Medulla oblongata (tissue), 1 donor: ENCODE measurements around the gene TEKT1.
"Not testable (repeated sequence)": the region's sequence is repeated elsewhere in the genome, so short reads cannot be mapped to it uniquely, and the experiment has no call there.

Source experiments
- DNase-seq: peaks from one replicate; pipeline ENCODE4 v3.0.0-alpha.2; 2015; ENCODE audit errors: extremely low spot score

TEKT1 gene

DNA sequence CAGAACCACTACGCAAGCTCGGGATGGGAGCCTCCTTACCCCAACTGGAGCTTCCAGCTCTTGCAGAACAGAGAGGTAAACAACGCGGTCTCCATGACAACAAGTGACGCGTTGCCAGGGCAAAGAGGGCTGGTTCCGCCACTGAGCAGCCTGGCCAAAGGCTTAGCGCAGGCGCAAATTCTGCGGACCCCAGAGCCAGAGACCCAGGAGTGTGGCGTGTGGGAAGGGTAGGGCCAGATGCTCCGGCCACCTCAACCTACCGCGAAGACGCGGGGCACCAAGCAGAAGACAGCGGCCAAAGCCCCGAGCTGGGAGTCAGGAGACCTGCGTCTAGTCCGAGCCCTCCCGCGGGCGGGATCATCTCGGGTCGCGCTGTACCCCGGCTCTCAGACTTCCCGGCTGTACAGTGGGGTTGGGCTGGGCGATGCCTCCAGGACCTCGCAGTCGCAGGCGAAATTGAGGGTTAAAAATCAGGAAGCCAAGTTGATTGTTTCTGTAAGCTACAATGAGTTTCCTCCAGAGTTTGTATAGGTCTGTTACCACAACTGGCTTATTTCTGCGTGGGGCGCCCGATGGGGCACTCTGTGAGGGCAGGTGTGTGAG, at the start of gene TEKT1:
Gene TEKT1, minus strand, starts transcription at position 69 of the 603 bp plus-strand sequence. CDS start 1,353 bp downstream, outside the sequence.
- DNase-seq, result peak; percentile 76

DNA sequence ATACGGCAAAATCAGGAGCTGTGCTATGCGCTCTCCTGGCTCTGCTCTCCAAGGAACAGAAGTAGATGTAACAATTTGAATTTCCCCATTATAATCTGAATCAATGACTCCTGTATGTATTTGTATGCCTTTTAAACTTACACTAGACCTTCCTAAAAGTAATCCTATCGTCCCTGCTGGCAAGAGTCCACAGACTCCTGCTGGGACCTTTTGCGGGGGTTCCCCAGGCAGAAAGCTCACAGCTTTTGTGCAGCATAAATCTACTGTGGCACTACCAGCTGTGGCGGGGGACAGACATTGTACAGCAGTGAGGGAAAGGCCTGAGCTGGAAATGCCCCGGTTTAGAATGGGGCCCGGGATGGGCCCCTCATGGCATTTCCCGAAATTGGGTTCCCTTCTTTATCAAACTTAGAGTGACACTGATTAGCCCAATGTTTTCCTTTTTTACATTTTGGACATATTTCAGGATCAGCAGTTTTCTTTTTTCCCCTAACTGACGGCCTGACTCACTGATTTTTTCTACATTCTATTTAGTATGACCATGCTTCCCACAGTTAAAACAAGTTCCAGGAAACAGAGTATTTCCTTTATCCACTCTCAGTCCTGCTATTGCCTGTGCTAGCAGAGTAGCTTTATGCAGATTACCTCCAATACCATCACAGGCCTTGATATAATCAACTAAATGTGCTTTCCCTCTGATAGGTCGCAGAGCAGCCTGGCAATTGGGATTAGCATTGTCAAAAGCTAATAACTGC, 47.9 kb upstream of the TEKT1 start:
- DNase-seq, result not testable (repeated sequence)

DNA sequence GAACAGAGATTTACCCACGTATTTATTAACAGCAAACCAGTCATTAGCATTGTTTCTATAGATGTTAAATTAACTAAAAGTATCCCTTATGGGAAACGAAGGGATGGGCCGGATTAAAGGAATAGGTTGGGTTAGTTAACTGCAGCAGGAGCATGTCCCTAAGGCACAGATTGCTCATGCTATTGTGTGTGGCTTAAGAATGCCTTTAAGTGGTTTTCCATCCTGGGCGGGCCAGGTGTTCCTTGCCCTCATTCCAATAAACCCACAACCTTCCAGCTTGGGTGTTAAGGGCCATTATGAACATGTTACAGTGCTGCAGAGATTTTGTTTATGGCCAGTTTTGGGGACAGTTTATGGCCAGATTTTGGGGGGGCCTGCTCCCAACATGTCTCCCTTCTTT, 43.7 kb upstream of the TEKT1 start:
- DNase-seq, result not testable (repeated sequence)

DNA sequence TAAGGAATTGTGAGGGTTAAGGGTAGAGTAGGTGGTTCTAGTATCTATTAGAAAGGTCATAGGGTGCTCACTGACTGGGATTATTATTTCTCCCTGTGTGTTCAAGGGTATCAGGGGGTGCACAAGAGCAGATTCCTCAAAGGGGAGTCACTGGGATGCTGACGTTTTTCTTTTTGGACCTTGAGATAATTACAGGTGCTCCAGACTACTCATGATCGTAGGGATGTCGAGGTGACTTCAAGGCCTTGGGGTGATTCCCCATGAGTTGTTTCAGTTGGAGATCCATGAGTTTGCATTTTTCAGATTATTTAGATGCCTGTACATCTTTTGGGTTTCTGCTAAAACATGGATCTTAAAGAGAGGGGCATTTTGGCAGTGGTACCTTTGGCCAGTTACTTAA, 41.4 kb upstream of the TEKT1 start:
- DNase-seq, result no peak

DNA sequence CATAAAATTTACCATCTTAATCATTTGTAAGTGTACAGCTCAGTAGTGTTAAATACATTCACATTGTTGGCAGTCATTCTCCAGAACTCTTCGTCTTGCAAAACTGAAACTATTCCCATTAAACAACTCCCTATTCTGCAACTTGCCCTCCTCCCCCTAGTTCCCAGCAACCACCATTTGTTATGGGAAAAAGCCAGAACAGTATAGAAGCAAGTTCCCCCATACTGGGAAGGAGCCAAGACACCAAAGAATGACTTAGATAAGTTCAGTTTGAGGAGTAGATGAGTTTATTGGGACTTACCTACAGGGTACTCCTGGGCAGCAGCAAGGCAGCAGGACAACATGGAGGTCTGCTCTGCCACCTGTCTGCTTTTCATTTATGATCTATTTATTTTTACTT, 39.3 kb upstream of the TEKT1 start:
- no peak for DNase-seq

DNA sequence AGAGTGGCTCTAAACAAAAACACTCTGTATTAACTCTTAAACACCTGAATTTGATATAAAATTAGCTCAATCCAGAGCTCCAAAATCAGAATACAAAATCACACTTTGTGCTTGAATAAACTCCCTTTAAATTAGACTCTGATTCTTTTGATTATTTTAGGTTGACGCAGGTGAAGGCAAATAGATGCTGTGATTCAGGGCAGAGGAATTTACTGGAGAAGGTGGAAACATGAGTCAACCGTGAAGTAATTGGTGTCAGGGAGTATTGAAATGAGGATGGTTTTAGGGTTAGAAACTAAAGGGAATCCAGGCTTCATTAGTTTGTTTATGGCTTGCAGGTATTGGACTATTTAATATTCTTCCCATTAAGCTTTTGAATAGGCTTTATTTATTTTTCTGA, 37.1 kb upstream of the TEKT1 start:
- no peak for DNase-seq

DNA sequence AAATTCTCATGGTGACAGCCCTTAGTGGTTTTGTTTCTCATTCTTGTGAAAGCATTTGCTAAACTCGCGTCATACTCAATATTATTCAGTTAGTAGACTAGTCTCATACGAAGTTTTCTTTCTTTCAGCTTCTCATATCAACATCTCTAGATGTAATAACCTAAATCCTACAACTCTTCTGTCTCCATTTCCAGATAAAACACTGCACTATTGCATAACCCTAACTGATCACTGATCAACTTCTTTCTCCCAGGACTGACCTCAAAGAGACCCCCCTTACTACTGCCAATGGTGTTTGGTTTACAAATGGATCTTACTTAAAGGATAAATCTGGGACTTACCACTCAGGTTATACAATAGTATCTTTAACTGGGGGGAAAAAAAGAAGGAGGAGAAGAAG, 36.3 kb upstream of the TEKT1 start:
- no peak for DNase-seq

DNA sequence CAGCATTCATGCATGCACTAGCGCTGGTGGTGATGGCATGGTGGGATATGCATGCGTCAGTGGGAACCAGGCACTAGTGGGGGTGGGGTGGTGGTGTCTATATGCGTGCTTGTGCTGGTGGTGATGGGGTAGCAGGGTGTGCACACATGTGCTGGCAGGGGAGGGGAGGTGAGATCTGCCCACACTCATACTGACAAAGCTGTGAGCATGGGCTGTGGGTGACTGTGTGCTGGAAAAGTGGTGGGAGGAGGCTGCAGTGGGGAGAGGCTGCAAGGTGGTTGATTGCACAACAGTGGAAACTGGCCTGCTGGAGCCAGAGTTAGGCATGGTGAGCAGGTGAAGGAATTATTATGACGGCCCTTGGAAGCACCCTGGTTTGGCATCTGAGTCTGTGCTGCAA, 31.3 kb upstream of the TEKT1 start:
- no peak for DNase-seq

DNA sequence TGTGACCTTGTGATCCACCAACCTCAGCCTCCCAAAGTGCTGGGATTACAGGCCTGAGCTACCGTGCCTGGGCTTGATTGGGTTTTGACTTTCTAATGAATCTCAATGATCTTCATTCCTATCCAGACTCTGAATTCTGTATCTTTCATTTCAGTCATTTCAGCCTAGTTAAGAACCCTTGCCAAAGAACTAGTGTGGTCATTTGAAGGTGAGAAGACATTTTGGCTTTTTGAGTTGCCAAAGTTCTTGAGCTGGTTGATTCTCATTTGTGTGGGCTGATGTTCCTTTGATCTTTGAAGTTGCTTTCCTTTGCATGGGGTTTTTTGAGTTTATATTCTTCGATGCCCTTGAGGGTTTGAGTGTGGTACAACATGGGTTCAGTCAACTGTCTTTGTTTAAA, 30.6 kb upstream of the TEKT1 start:
- no peak for DNase-seq

DNA sequence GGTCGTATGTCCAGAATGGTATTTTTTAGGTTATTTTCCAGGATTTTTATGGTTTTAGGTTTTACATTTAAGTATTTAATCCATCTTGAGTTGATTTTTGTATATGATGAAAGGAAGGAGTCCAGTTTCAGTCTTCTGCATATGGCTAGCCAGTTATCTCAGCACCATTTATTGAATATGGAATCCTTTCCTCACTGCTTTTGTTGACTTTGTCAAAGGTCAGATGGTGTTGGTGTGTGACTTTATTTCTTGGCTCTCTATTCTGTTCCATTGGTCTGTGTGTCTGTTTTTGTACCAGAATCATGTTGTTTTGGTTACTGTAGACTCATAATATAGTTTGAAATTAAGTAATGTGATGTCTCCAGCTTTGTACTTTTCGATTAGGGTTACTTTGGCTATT, 26.4 kb upstream of the TEKT1 start:
- DNase-seq, result no peak

DNA sequence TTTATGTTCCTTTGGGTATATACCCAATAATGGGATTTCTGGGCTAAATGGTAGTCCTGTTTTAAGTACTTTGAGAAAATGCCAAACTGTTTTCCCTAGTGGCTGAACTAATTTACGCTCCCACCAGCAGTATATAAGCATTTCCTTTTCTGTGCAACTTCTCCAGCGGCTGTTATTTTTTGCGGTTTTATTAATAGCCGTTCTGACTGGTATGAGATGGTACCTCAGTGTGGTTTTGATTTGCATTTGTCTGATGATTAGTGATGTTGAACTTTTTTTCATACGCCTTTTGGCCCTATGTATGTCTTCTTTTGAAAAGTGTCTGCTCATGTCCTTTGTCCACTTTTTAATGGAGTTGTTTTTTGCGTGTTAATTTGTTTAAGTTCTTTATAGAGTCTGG, 25.8 kb upstream of the TEKT1 start:
- no peak for DNase-seq

DNA sequence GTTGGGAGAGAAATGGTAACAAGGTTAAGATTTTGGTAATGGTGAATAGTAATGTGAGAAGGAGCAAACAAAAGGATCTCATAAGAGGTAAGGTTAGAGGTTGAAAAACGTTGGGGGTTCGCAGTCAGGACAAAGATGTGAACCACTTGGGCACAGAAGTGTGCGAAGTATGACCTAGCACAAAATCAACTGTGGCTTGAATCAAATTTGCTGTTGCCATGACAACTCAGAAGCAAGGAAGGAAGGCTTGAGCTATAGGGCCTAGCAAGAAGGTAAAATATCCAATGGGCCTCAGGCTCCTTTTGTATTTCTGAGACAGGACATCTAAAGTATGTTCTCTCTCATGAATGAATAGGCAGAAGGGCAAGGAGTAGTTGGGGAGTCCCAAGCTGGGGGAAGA, 24.5 kb upstream of the TEKT1 start:
- no peak for DNase-seq

DNA sequence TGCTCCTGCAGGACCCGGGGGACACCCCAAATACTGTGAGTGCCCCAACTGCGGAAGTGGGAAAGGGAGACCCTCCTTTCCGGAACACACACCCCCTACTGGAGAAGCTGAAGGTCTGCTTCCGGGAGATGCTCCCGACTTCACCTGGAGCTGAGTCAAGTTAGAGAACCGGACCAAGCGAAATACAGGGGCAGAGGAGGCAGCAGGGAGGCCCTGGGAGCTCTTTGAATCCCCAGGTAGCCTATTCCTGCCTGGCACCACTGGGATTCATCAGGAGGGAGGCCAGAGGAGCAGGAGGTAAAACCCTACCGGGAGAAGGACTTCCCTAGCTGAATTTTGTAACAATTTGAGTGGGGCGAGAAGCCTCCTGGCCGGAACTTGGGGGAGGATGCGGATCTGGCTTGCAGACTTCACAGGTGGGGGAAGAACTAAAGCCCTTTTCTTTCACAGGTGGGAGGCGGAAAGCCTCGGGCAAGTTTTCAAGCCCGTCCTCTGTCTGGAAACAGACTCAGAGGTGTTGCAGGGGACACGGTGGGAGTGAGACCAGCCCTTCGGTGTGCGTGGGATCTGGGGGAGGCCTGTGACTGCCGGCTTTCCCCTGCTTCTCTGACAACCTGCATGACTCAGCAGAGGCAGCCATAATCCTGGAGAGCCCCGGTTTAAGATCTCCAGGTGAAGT, 22.4 kb upstream of the TEKT1 start:
- no peak for DNase-seq

DNA sequence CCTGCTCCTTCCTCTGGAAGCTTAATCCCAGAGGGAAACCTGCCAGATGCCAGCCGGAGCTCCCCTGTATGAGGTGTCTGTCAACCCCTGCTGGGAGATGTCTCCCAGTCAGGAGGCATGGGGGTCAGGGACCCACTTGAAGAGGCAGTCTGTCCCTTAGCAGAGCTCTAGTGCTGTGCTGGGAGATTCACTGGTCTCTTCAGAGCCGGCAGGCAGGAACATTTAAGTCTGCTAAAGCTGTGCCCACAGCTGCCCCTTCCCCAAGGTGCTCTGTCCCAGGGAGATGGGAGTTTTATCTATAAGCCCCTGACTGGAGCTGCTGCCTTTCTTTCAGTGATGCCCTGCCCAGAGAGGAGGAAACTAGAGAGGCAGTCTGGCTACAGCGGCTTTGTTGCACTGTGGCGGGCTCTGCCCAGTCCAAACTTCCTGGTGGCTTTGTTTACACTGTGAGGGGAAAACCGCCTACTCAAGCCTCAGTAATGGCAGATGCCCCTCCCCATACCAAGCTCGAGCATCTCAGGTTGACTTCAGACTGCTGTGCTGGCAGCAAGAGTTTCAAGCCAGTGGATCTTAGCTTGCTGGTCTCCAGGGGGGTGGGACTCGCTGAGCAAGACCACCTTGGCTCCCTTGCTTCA, 17.1 kb upstream of the TEKT1 start:
- DNase-seq, result not testable (repeated sequence)

DNA sequence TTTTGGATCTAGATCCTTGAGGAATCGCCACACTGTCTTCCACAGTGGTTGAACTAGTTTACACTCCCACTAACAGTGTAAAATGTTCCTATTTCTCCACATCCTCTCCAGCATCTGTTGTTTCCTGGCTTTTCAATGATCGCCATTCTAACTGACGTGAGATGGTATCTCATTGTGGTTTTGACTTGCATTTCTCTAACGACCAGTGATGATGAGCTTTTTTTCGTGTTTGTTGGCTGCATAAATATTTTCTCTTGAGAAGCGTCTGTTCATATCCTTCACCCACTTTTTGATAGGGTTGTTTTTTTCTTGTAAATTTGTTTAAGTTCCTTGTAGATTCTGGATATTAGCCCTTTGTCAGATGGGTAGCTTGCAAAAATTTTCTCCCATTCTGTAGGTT, 14.6 kb upstream of the TEKT1 start:
- DNase-seq, result not testable (repeated sequence)

DNA sequence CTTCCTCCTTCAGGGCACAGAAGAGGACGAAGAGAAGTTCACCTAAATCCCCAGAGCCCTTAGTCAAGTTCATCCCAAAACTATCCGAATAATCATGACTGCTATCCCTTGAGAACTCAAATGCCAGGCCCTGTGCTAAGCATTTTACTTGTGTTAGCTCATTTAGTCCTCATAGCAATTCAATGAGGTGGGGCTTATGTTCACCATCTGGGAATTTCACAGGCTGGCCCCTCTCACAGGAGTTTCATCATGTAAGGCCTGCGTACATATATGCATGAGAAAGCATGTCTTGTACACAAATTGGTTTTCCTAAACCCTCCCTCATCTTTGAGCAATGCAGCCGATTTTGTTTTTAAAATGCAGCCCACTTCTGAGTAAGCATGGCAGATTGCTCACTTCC, 12.9 kb upstream of the TEKT1 start:
- DNase-seq, result not testable (repeated sequence)

DNA sequence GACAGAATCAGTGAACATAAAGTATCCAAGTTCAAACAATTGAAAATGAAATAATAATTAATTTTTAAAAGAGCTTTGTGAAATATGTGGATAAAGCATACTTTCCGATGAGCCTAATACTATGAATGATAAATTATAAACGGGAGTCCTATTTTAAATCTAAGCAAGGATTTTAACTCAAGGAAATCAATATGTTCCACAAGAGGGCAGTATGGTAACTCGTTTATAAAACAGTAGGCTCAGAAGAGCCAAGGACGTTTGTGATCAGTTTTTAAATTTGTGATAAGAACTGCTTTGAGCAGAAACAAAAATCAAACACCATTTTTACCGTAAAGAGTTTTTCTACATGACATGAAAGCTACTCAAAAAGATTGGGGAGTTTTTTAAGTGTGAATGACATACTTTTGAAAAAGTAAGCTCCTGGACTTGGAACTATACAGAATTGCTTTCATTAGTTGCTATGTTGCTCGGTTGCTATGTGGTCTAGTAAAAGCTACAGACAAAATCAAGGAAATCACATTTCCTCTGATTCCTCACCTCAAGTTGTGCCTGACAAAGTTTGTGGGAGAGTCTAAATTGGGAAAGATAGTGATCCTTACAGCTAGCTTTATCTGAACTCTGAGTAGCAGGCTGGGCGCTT, 11.8 kb upstream of the TEKT1 start:
- DNase-seq, result peak; percentile 72

DNA sequence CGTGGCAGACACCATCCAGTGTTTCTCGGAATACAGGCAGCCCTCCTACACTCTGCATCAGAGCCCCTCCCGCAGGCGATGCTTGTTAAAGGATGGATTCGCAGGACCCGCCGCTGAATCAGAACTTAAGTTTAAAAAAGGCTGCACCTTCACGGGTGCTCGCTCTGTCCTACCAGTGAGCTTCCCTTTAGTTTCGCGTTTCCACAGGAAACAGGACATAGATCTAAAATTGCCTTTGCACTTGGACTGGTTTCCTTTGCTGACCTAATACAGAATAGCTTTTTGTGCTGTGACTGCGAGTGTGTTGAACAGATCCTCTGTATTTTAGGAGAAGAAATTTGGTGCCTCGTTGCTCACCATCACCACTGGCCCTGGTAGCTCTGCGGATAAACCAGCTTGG, 10.2 kb upstream of the TEKT1 start:
- not testable (repeated sequence) for DNase-seq

DNA sequence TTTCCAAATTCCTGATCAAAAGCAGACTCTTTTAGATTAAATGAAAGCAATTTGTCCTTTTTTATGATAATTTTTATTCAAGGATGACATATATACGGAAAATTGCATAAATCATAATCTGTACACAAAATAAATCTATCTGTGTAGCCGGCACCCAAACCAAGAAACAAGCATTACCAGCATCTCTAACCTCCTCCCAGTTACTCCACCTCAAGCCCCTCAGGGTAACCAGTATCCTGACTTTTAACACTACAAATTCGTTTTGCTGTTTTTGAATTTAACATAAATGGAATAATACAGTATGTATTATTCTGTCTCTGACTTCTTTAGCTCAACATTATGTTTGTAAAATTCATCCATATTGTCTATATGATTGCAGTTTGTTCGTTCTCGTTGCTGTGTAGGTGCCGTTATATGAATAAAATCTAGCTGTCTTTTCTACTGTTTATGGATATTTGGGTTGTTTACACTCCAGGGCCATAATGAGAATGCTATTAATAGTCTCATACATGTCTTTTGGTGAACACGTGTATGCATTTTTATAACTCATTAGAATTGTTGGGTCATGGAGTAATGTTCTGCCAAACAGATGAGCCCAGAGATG, 1.0 kb downstream of the TEKT1 start:
- DNase-seq, result no peak

DNA sequence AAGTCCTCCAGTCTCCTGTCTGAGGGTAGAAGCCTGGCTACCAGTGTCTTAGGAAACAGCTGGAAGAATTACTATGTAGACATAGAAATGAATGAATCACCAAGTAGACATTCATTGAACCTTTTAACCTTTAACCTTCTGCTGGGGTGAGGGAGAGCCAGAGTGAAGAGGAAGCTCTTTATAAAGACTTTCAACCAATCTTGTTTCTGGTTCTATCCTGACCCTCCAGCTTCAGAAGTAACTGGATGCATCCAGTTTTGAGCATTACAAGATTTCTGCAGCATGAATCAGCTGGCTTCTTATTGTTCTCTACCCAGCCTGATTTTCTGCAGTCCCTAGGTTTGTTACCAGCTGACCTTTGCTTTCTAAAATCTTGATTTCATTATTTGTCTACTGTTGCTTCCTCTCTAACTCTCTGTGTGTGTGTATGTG, 8.5 kb downstream of the TEKT1 start:
- no peak for DNase-seq

DNA sequence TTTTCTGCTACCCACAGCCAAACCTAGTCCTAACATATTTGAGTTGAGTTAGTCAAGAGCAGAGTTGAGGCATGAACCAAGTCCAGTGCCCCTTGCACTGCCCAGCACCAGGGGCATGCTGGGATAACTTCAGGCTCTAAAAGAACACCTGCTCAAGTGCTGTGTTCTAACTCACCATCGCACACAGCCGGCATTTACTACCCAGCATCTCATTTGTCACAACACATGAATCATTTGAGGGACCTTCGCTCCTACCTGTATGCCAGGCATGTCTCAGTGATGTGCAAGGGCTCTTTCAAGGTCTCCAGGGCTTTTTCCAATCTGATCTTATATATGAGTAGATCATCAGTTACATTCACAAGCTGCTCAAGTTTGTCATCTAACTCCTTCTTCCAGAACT, 12.6 kb downstream of the TEKT1 start:
- no peak for DNase-seq

DNA sequence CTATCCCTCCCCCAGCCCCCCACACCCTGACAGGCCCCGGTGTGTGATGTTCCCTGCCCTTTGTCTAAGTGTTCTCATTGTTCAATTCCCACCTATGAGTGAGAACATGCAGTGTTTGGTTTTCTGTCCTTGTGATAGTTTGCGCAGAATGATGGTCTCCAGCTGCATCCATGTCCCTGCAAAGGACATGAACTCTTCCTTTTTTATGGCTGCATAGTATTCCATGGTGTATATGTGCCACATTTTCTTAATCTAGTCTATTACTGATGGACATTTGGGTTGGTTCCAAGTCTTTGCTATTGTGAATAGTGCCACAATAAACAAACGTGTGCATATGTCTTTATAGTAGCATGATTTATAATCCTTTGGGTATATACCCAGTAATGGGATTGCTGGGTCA, 15.2 kb downstream of the TEKT1 start:
- DNase-seq, result not testable (repeated sequence)
